Measurements from ENCODE around the gene UQCRC2. TPM values are rescaled to one million over a fixed set of nuclear protein-coding genes. Genes with fewer than 3 reads are reported as not detected.
A peak's percentile ranks its signal among the peaks of the same experiment; 100 is the strongest.

Gene UQCRC2
- total and polyA plus RNA-seq, 7 donors, result 288 to 716 (median 434) TPM

GRCh38 chr16:22008215-22009059, 55.3 kb downstream of the UQCRC2 start:
- 1% methylated on average over 50 to 65 of the region's 65 CpGs for WGBS, 3 donors
- Histone ChIP-seq H3K36me3 (ENCODE audit: insufficient read depth in 1 of 2, low read depth in 1 of 2) (no peaks in the 10 kb centered on the region), H3K9me3 (no peaks in the 10 kb centered on the region), H3K4me1 (peaks cover 35% of the 10 kb centered on the region), H3K27me3 (ENCODE audit: insufficient read depth in 3 of 3, low read length in 2 of 3) (no peaks in the 10 kb centered on the region), H3K27ac (peak overlapping the region; percentile 50), H3K4me3 (peak overlapping the region; percentile 99)
- DNase-seq (peak; percentile 38 to 66), ATAC-seq (peak; percentile 10 to 31 (median 18))
- intact Hi-C loops (cut with DNase I), result loop anchor here in 1 of 2 donors (5.0 kb wide), 1 partner anchor 289 kb away; the partner anchor contains the start of gene POLR3E
- TF ChIP-seq CTCF (IDR thresholded peaks at IDR 0.05), result no peak

- Histone ChIP-seq H3K4me3 (no peak overlapping the region), H3K27ac (no peak overlapping the region), H3K4me1 (peaks cover 44% of the 10 kb centered on the region), H3K36me3 (ENCODE audit: insufficient read depth in 1 of 2, low read depth in 1 of 2) (no peaks in the 10 kb centered on the region), H3K9me3 (no peaks in the 10 kb centered on the region), H3K27me3 (ENCODE audit: insufficient read depth in 3 of 3, low read length in 2 of 3) (no peaks in the 10 kb centered on the region)
- DNase-seq, result no peak
- intact Hi-C loops (cut with DNase I), result no loop called here
- TF ChIP-seq CTCF (IDR thresholded peaks at IDR 0.05), result no peak
- WGBS, 3 donors, result 76 to 82% (median 79%) methylated on average over 5 of the region's 5 CpGs
- no peak for ATAC-seq
Measured at GRCh38 chr16:22010902-22011301, 57.7 kb downstream of the UQCRC2 start.

GRCh38 chr16:22012241-22012640, 59.1 kb downstream of the UQCRC2 start:
- no peak for ATAC-seq
- peaks cover 47% of the 10 kb centered on the region for H3K4me1 ChIP-seq
- WGBS, 3 donors, result 41% methylated on average over 2 of the region's 2 CpGs

GRCh38 chr16:22013486-22013885, 60.3 kb downstream of the UQCRC2 start:
- Histone ChIP-seq H3K4me3 (no peak overlapping the region), H3K27me3 (ENCODE audit: insufficient read depth in 3 of 3, low read length in 2 of 3) (no peaks in the 10 kb centered on the region), H3K9me3 (no peaks in the 10 kb centered on the region), H3K36me3 (ENCODE audit: insufficient read depth in 1 of 2, low read depth in 1 of 2) (no peaks in the 10 kb centered on the region), H3K4me1 (peaks cover 59% of the 10 kb centered on the region), H3K27ac (no peak overlapping the region)
- intact Hi-C loops (cut with DNase I), result no loop called here
- no peak for TF ChIP-seq CTCF (IDR thresholded peaks at IDR 0.05)
- 73 to 77% (median 73%) methylated on average over 4 of the region's 4 CpGs for WGBS, 3 donors
- no peak for DNase-seq
- no peak for ATAC-seq

More at GRCh38 chr16:22012241-22012640, 59.1 kb downstream of the UQCRC2 start:
- Histone ChIP-seq H3K27ac (no peak overlapping the region), H3K9me3 (no peaks in the 10 kb centered on the region), H3K36me3 (ENCODE audit: insufficient read depth in 1 of 2, low read depth in 1 of 2) (no peaks in the 10 kb centered on the region), H3K27me3 (ENCODE audit: insufficient read depth in 3 of 3, low read length in 2 of 3) (no peaks in the 10 kb centered on the region), H3K4me3 (no peak overlapping the region)
- intact Hi-C loops (cut with DNase I), result no loop called here
- TF ChIP-seq CTCF (IDR thresholded peaks at IDR 0.05), result no peak
- no peak for DNase-seq

Measured in psoas muscle (tissue), 8 donors.